Measurements from ENCODE around the gene SLC5A10. TPM values are rescaled to one million over a fixed set of nuclear protein-coding genes. Genes with fewer than 3 reads are reported as not detected.
"Not testable (repeated sequence)": the region's sequence is repeated elsewhere in the genome, so short reads cannot be mapped to it uniquely, and the experiment has no call there.

SLC5A10 gene
- total RNA-seq, 1 donor from 2014 or later, result not detected

- DNase-seq (ENCODE audit: low read depth), result not testable (repeated sequence)
Measured at GRCh38 chr17:19038730-19039129, 86.8 kb downstream of the SLC5A10 start.

GRCh38 chr17:19040350-19040749 lies 88.4 kb downstream of the SLC5A10 start:
- DNase-seq (ENCODE audit: low read depth), result not testable (repeated sequence)

GRCh38 chr17:19041871-19042270 lies 89.9 kb downstream of the SLC5A10 start:
- not testable (repeated sequence) for DNase-seq (ENCODE audit: low read depth)

- DNase-seq (ENCODE audit: low read depth), result not testable (repeated sequence)
Measured at GRCh38 chr17:19042369-19042768, 90.4 kb downstream of the SLC5A10 start.

- DNase-seq (ENCODE audit: low read depth), result not testable (repeated sequence)
Measured at GRCh38 chr17:19043032-19043431, 91.1 kb downstream of the SLC5A10 start.

GRCh38 chr17:19044643-19045042 lies 92.7 kb downstream of the SLC5A10 start:
- not testable (repeated sequence) for DNase-seq (ENCODE audit: low read depth)

- DNase-seq (ENCODE audit: low read depth), result not testable (repeated sequence)
Measured at GRCh38 chr17:19046782-19047375, 94.9 kb downstream of the SLC5A10 start, which contains the start of gene GRAP. TSS of gene GRAP (minus strand) at chr17:19046957. CDS start at chr17:19046926, 31 bp downstream.

GRCh38 chr17:19047510-19047909 lies 95.5 kb downstream of the SLC5A10 start:
- DNase-seq (ENCODE audit: low read depth), result not testable (repeated sequence)

GRCh38 chr17:19048826-19049225 lies 96.9 kb downstream of the SLC5A10 start:
- not testable (repeated sequence) for DNase-seq (ENCODE audit: low read depth)

GRCh38 chr17:19055447-19055846 lies 103.5 kb downstream of the SLC5A10 start:
- DNase-seq (ENCODE audit: low read depth), result not testable (repeated sequence)

GRCh38 chr17:19062009-19062717 lies 110.2 kb downstream of the SLC5A10 start:
- not testable (repeated sequence) for DNase-seq (ENCODE audit: low read depth)

- not testable (repeated sequence) for DNase-seq (ENCODE audit: low read depth)
Measured at GRCh38 chr17:19062718-19063325, 110.9 kb downstream of the SLC5A10 start.

- DNase-seq (ENCODE audit: low read depth), result not testable (repeated sequence)
Measured at GRCh38 chr17:19063326-19063956, 111.5 kb downstream of the SLC5A10 start.

- DNase-seq (ENCODE audit: low read depth), result not testable (repeated sequence)
Measured at GRCh38 chr17:19064378-19064777, 112.4 kb downstream of the SLC5A10 start.

GRCh38 chr17:19070318-19071168 lies 118.6 kb downstream of the SLC5A10 start:
- DNase-seq (ENCODE audit: low read depth), result not testable (repeated sequence)

Other genes with a start within 250 kb of the SLC5A10 start
- gene FBXW10, start 208.1 kb upstream of the SLC5A10 start, total RNA-seq, result 0.13 TPM in 1 of 2 replicates, not detected in the other
- 44.0 and 56.2 TPM in 2 replicates for gene TVP23B, start 171.0 kb upstream of the SLC5A10 start, total RNA-seq
- 27.4 and 30.3 TPM in 2 replicates for gene PRPSAP2, start 94.0 kb upstream of the SLC5A10 start, total RNA-seq
- 4.3 and 6.0 TPM in 2 replicates for gene FAM83G, start 52.6 kb downstream of the SLC5A10 start, total RNA-seq
- gene GRAP, start 94.8 kb downstream of the SLC5A10 start, total RNA-seq, result 0.31 TPM in 1 of 2 replicates, not detected in the other
- gene GRAPL, start 175.4 kb downstream of the SLC5A10 start, total RNA-seq, result not detected in 2 replicates

All from myocyte (in vitro differentiated cells).